HepG2 (cell line): ENCODE measurements around the gene CLIC3. TPM values are rescaled to one million over a fixed set of nuclear protein-coding genes. Genes with fewer than 3 reads are reported as not detected.
A peak's percentile ranks its signal among the peaks of the same experiment; 100 is the strongest.

ENCODE experiments used
- BHLHE40 ChIP-seq: IDR thresholded peaks from 2 replicates; pipeline ENCODE4 v1.6.1; 2011; ENCODE audit warnings: low read length, improper control_type of control experiment
- EP300 ChIP-seq, 3 experiments: sonication (generic) in 1 of 3; formaldehyde crosslinking in 1 of 3; IDR thresholded peaks; 2 replicates each; pipeline versions ENCODE4 v1.5.1 to v1.6.1; 2011 to 2020; ENCODE audit warnings: low read depth in 2 of 3, low read length in 2 of 3, borderline replicate concordance in 1 of 3, improper control_type of control experiment in 1 of 3, mild to moderate bottlenecking in 1 of 3, missing genetic modification reagents in 1 of 3, moderate library complexity in 1 of 3
- HOXD1 ChIP-seq: sonication (generic); formaldehyde crosslinking; IDR thresholded peaks from 2 replicates; pipeline ENCODE4 v1.5.0; 2020; ENCODE audit warnings: missing genetic modification reagents
- MYNN ChIP-seq: sonication (generic); formaldehyde crosslinking; IDR thresholded peaks from 2 replicates; pipeline ENCODE4 v1.4.0; 2020; ENCODE audit warnings: mild to moderate bottlenecking, low read depth, missing genetic modification reagents
- PHF20 ChIP-seq: sonication (generic); formaldehyde crosslinking; IDR thresholded peaks from 2 replicates; pipeline ENCODE4 v1.5.0; 2020; ENCODE audit warnings: mild to moderate bottlenecking, missing genetic modification reagents
- SP5 ChIP-seq: IDR thresholded peaks from 2 replicates; pipeline ENCODE4 v1.6.1; 2016; ENCODE audit warnings: low read depth, borderline replicate concordance
- SRF ChIP-seq: IDR thresholded peaks from 2 replicates; pipeline ENCODE4 v1.6.1; 2011; ENCODE audit warnings: mild to moderate bottlenecking, low read depth, low read length, moderate library complexity
- ZBTB8A ChIP-seq: sonication (generic); formaldehyde crosslinking; IDR thresholded peaks from 2 replicates; pipeline ENCODE4 v1.4.0; 2020; ENCODE audit warnings: mild to moderate bottlenecking, low read depth, missing genetic modification reagents, borderline replicate concordance
- ZFP62 ChIP-seq: sonication (generic); formaldehyde crosslinking; IDR thresholded peaks from 2 replicates; pipeline ENCODE4 v1.4.0; 2020; ENCODE audit warnings: missing genetic modification reagents
- ZNF292 ChIP-seq: sonication (generic); formaldehyde crosslinking; IDR thresholded peaks from 2 replicates; pipeline ENCODE4 v1.8.1; 2022; ENCODE audit warnings: mild to moderate bottlenecking, low read depth, missing genetic modification reagents, borderline replicate concordance
- ZNF563 ChIP-seq: sonication (generic); formaldehyde crosslinking; IDR thresholded peaks from 2 replicates; pipeline ENCODE4 v1.8.0; 2022; ENCODE audit warnings: mild to moderate bottlenecking, moderate library complexity, missing genetic modification reagents
- ZNF572 ChIP-seq: sonication (generic); formaldehyde crosslinking; IDR thresholded peaks from 2 replicates; pipeline ENCODE4 v1.5.1; 2020; ENCODE audit warnings: mild to moderate bottlenecking, missing genetic modification reagents
- ZNF772 ChIP-seq: sonication (generic); formaldehyde crosslinking; IDR thresholded peaks from 2 replicates; pipeline ENCODE4 v1.5.0; 2020; ENCODE audit warnings: mild to moderate bottlenecking, missing genetic modification reagents
- polyA plus RNA-seq, 8 experiments: library from polyadenylated mRNA; depleted of rRNA in 3 of 8; stranded (reverse) in 7 of 8; unstranded in 1 of 8; fragments of >200 nt; fragmentation: Illumina TruSeq in 4 of 8; extraction: Trizol in 4 of 8; gene quantifications; 2 replicates each; pipeline versions ENCODE4 v1.2.1 to v1.2.3, GENCODE V29; 2011 to 2016; ENCODE audit warnings: low read depth in 4 of 8, missing spikeins in 1 of 8, mixed read lengths in 1 of 8; ENCODE audit not compliant: insufficient read depth in 1 of 8
- total RNA-seq, 5 experiments: library from RNA; depleted of rRNA; stranded (reverse); fragments of >200 nt; fragmentation: Illumina TruSeq; extraction: Trizol; gene quantifications; 2 replicates each; pipeline ENCODE4 v1.2.3, GENCODE V29; 2016; ENCODE audit warnings: low read depth in 1 of 5
- TF ChIP-seq, protein P1 (sequence below): IDR thresholded peaks from 2 replicates; pipeline ENCODE4 v1.6.1; 2012; ENCODE audit warnings: low read length, improper control_type of control experiment
- TF ChIP-seq, protein P2 (sequence below): IDR thresholded peaks from 2 replicates; pipeline ENCODE4 v1.6.1; 2016; ENCODE audit warnings: mild to moderate bottlenecking
- TF ChIP-seq, protein P3 (sequence below): IDR thresholded peaks from 2 replicates; pipeline ENCODE4 v1.6.1; 2016; ENCODE audit warnings: low read depth, borderline replicate concordance
- TF ChIP-seq, protein P4 (sequence below), 2 experiments: sonication (generic) in 1 of 2; formaldehyde crosslinking in 1 of 2; IDR thresholded peaks; 2 replicates each; pipeline versions ENCODE4 v1.4.0 to v1.6.1; 2018 to 2020; ENCODE audit warnings: missing genetic modification reagents in 2 of 2, borderline replicate concordance in 1 of 2, low read depth in 1 of 2, mild to moderate bottlenecking in 1 of 2, missing biosample characterization in 1 of 2
- TF ChIP-seq, protein P5 (sequence below): sonication (generic); formaldehyde crosslinking; IDR thresholded peaks from 2 replicates; pipeline ENCODE4 v1.5.1; 2020; ENCODE audit warnings: mild to moderate bottlenecking, missing genetic modification reagents

Gene CLIC3
- total and polyA plus RNA-seq, 2 of the 13 experiments (the other 11 are each of a cell fraction or from before 2014, with no cell fraction given): 0.51 to 1.5 TPM

DNA sequence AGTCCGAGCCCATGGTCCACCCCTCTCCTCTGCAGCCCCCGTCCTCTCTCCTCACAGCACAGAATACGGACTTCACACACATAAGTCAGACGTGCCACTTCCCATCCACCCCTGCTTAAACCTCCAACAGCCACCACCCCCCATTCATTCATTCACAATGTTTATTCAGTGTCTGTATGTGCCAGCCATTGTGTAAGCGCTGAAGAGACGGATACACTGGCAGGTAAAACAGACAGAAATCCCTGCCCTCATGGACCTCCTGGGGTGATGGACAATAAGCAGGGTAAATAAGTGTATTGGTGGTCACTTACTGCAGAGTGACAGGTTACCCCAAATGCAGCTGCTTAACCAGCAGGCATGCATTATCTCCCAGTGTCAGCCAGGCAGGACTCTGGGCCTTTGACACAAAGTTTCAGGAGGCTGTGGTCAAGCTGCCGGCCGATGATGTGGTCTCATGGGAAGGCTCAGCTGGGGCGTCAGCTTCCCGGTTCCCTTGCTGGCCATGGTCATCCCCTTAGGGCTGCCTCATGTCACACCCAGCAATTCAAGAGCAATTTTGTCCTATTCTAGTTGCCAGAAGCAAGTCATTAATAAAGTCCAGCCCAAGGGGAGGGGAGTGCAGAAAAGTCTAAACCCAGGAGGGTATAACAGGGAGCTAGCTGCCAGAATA, 6.0 kb downstream of the CLIC3 start (continued):
- TF ChIP-seq, protein P1, sequence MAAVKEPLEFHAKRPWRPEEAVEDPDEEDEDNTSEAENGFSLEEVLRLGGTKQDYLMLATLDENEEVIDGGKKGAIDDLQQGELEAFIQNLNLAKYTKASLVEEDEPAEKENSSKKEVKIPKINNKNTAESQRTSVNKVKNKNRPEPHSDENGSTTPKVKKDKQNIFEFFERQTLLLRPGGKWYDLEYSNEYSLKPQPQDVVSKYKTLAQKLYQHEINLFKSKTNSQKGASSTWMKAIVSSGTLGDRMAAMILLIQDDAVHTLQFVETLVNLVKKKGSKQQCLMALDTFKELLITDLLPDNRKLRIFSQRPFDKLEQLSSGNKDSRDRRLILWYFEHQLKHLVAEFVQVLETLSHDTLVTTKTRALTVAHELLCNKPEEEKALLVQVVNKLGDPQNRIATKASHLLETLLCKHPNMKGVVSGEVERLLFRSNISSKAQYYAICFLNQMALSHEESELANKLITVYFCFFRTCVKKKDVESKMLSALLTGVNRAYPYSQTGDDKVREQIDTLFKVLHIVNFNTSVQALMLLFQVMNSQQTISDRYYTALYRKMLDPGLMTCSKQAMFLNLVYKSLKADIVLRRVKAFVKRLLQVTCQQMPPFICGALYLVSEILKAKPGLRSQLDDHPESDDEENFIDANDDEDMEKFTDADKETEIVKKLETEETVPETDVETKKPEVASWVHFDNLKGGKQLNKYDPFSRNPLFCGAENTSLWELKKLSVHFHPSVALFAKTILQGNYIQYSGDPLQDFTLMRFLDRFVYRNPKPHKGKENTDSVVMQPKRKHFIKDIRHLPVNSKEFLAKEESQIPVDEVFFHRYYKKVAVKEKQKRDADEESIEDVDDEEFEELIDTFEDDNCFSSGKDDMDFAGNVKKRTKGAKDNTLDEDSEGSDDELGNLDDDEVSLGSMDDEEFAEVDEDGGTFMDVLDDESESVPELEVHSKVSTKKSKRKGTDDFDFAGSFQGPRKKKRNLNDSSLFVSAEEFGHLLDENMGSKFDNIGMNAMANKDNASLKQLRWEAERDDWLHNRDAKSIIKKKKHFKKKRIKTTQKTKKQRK: no peak
- TF ChIP-seq ZNF292 (CRISPR knock-in tag) (no peak; the same call in 1 of the 2 replicates), MYNN (CRISPR knock-in tag) (no peak), BHLHE40 (no peak), ZNF572 (CRISPR knock-in tag) (no peak), ZFP62 (CRISPR knock-in tag) (no peak), EP300 (IDR thresholded peaks at IDR 0.05; ENCODE audit: low read depth in 2 of 2, low read length in 2 of 2) (no peak), EP300 (CRISPR knock-in tag; IDR thresholded peaks at IDR 0.05; ENCODE audit: borderline replicate concordance) (no peak), SP5 (no peak), ZNF772 (CRISPR knock-in tag) (no peak), HOXD1 (no peak), ZNF563 (CRISPR knock-in tag) (no peak), SRF (no peak), ZBTB8A (no peak), PHF20 (CRISPR knock-in tag) (no peak)
- TF ChIP-seq, protein P2, sequence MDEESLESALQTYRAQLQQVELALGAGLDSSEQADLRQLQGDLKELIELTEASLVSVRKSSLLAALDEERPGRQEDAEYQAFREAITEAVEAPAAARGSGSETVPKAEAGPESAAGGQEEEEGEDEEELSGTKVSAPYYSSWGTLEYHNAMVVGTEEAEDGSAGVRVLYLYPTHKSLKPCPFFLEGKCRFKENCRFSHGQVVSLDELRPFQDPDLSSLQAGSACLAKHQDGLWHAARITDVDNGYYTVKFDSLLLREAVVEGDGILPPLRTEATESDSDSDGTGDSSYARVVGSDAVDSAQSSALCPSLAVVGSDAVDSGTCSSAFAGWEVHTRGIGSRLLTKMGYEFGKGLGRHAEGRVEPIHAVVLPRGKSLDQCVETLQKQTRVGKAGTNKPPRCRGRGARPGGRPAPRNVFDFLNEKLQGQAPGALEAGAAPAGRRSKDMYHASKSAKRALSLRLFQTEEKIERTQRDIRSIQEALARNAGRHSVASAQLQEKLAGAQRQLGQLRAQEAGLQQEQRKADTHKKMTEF (CRISPR knock-in tag): 0 out of 2 replicates have a peak, but pooled peaks have one; percentile 16
- TF ChIP-seq, protein P3, sequence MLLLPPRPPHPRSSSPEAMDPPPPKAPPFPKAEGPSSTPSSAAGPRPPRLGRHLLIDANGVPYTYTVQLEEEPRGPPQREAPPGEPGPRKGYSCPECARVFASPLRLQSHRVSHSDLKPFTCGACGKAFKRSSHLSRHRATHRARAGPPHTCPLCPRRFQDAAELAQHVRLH: no peak
- TF ChIP-seq, protein P4, sequence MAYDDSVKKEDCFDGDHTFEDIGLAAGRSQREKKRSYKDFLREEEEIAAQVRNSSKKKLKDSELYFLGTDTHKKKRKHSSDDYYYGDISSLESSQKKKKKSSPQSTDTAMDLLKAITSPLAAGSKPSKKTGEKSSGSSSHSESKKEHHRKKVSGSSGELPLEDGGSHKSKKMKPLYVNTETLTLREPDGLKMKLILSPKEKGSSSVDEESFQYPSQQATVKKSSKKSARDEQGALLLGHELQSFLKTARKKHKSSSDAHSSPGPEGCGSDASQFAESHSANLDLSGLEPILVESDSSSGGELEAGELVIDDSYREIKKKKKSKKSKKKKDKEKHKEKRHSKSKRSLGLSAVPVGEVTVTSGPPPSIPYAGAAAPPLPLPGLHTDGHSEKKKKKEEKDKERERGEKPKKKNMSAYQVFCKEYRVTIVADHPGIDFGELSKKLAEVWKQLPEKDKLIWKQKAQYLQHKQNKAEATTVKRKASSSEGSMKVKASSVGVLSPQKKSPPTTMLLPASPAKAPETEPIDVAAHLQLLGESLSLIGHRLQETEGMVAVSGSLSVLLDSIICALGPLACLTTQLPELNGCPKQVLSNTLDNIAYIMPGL (CRISPR knock-in tag; IDR thresholded peaks at IDR 0.05; ENCODE audit: borderline replicate concordance in 1 of 2, low read depth in 1 of 2): no peak
- TF ChIP-seq, protein P5, sequence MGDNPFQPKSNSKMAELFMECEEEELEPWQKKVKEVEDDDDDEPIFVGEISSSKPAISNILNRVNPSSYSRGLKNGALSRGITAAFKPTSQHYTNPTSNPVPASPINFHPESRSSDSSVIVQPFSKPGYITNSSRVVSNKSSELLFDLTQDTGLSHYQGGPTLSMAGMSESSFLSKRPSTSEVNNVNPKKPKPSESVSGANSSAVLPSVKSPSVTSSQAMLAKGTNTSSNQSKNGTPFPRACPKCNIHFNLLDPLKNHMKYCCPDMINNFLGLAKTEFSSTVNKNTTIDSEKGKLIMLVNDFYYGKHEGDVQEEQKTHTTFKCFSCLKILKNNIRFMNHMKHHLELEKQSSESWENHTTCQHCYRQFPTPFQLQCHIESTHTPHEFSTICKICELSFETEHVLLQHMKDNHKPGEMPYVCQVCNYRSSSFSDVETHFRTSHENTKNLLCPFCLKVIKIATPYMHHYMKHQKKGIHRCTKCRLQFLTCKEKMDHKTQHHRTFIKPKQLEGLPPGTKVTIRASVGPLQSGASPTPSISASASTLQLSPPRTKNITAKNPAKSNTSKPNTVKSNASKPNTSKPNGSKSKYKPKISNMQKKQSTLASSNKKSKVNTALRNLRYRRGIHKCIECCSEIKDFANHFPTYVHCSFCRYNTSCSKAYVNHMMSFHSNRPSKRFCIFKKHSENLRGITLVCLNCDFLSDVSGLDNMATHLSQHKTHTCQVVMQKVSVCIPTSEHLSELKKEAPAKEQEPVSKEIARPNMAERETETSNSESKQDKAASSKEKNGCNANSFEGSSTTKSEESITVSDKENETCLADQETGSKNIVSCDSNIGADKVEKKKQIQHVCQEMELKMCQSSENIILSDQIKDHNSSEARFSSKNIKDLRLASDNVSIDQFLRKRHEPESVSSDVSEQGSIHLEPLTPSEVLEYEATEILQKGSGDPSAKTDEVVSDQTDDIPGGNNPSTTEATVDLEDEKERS (CRISPR knock-in tag): peak; percentile 42; the same call in 1 of the 2 replicates
